ENCODE data around the gene MRPL20.
"Not testable (repeated sequence)": the region's sequence is repeated elsewhere in the genome, so short reads cannot be mapped to it uniquely, and the experiment has no call there.

MRPL20 gene

GRCh38 chr1:1403653-1404052 is 3.4 kb downstream of the MRPL20 start:
- DNase-seq: no peak

GRCh38 chr1:1402901-1403392 is 4.1 kb downstream of the MRPL20 start:
- not testable (repeated sequence) for DNase-seq

GRCh38 chr1:1402072-1402900 is 4.8 kb downstream of the MRPL20 start:
- DNase-seq: peak; percentile 72

GRCh38 chr1:1401457-1402010 is 5.6 kb downstream of the MRPL20 start:
- DNase-seq: no peak

- DNase-seq: no peak
These were observed 6.3 kb downstream of the MRPL20 start for GRCh38 chr1:1400576-1401456.

GRCh38 chr1:1399872-1400575 is 7.1 kb downstream of the MRPL20 start:
- DNase-seq: no peak

GRCh38 chr1:1399187-1399871 is 7.8 kb downstream of the MRPL20 start, which contains the start of gene CCNL2:
TSS of gene CCNL2 (minus strand) at chr1:1399335. CDS start at chr1:1399306, 29 bp downstream.
- peak; percentile 100 for DNase-seq

- peak; percentile 74 for DNase-seq
These were observed 8.4 kb downstream of the MRPL20 start for GRCh38 chr1:1398677-1399186.

- DNase-seq: no peak
These were observed 9.1 kb downstream of the MRPL20 start for GRCh38 chr1:1397839-1398523.

GRCh38 chr1:1395166-1395565 is 11.9 kb downstream of the MRPL20 start:
- no peak for DNase-seq

GRCh38 chr1:1394116-1394515 is 13.0 kb downstream of the MRPL20 start:
- DNase-seq: no peak

- DNase-seq: no peak
These were observed 13.7 kb downstream of the MRPL20 start for GRCh38 chr1:1393428-1393827.

GRCh38 chr1:1393014-1393413 is 14.1 kb downstream of the MRPL20 start:
- DNase-seq: no peak

GRCh38 chr1:1391225-1391624 is 15.9 kb downstream of the MRPL20 start:
- DNase-seq: no peak

- DNase-seq: no peak
These were observed 16.4 kb downstream of the MRPL20 start for GRCh38 chr1:1390675-1391074.

GRCh38 chr1:1388078-1388472 is 19.0 kb downstream of the MRPL20 start:
- DNase-seq: no peak

GRCh38 chr1:1387098-1388077 is 19.7 kb downstream of the MRPL20 start:
- DNase-seq: no peak

- DNase-seq: no peak
These were observed 21.2 kb downstream of the MRPL20 start for GRCh38 chr1:1385931-1386330.

GRCh38 chr1:1385339-1385738 is 21.8 kb downstream of the MRPL20 start:
- DNase-seq: not testable (repeated sequence)

- no peak for DNase-seq
These were observed 25.8 kb downstream of the MRPL20 start for GRCh38 chr1:1381294-1381693.
